ENCODE results near the gene ZC2HC1C. TPM values are rescaled to one million over a fixed set of nuclear protein-coding genes. Genes with fewer than 3 reads are reported as not detected.

The ZC2HC1C gene
- total RNA-seq, 4 donors from 2014 or later: 0.76 to 8.7 (median 3.8) TPM

GRCh38 chr14:75095690-75096089 lies 26.2 kb downstream of the ZC2HC1C start:
- TF ChIP-seq CTCF (IDR thresholded peaks at IDR 0.05) (no peak), POLR2A (IDR thresholded peaks at IDR 0.05) (no peak)
- 92% methylated on average over 4 of the region's 4 CpGs for WGBS, 2 donors
- DNase-seq (ENCODE audit: low spot score in 2 of 2): no peak
- no peak overlapping the region for H3K4me3 ChIP-seq (ENCODE audit: low read depth, poor library complexity, severe bottlenecking)
- intact Hi-C loops (cut with DNase I; ENCODE audit: low total_unique reads): no loop called here

GRCh38 chr14:75096959-75097358 lies 27.5 kb downstream of the ZC2HC1C start:
- H3K4me3 ChIP-seq (ENCODE audit: low read depth, poor library complexity, severe bottlenecking): no peak overlapping the region
- WGBS, 2 donors: 92 to 93% methylated on average over 6 of the region's 6 CpGs

GRCh38 chr14:75098212-75098611 lies 28.8 kb downstream of the ZC2HC1C start:
- DNase-seq (ENCODE audit: low spot score in 2 of 2): no peak
- TF ChIP-seq POLR2A (IDR thresholded peaks at IDR 0.05) (no peak), CTCF (IDR thresholded peaks at IDR 0.05) (no peak)
- intact Hi-C loops (cut with DNase I; ENCODE audit: low total_unique reads): no loop called here
- no peak overlapping the region for H3K4me3 ChIP-seq (ENCODE audit: low read depth, poor library complexity, severe bottlenecking)

More at GRCh38 chr14:75096959-75097358, 27.5 kb downstream of the ZC2HC1C start:
- intact Hi-C loops (cut with DNase I; ENCODE audit: low total_unique reads): no loop called here
- TF ChIP-seq POLR2A (IDR thresholded peaks at IDR 0.05) (no peak), CTCF (IDR thresholded peaks at IDR 0.05) (no peak)
- DNase-seq (ENCODE audit: low spot score in 2 of 2): no peak

- 69 to 87% methylated on average over 1 of the region's 1 CpG for whole genome bisulfite sequencing, 2 donors
- no peak overlapping the region for H3K4me3 ChIP-seq (ENCODE audit: low read depth, poor library complexity, severe bottlenecking)
- DNase-seq (ENCODE audit: low spot score in 2 of 2): no peak
- TF ChIP-seq POLR2A (IDR thresholded peaks at IDR 0.05) (no peak), CTCF (IDR thresholded peaks at IDR 0.05) (no peak)
- intact Hi-C loops (cut with DNase I; ENCODE audit: low total_unique reads): no loop called here
Measured at GRCh38 chr14:75098682-75099081, 29.2 kb downstream of the ZC2HC1C start.

- TF ChIP-seq POLR2A (IDR thresholded peaks at IDR 0.05) (no peak), CTCF (IDR thresholded peaks at IDR 0.05) (no peak)
- DNase-seq (ENCODE audit: low spot score in 2 of 2): no peak
- intact Hi-C loops (cut with DNase I; ENCODE audit: low total_unique reads): no loop called here
- H3K4me3 ChIP-seq (ENCODE audit: low read depth, poor library complexity, severe bottlenecking): no peak overlapping the region
- WGBS, 2 donors: 67% methylated on average over 4 of the region's 4 CpGs
Measured at GRCh38 chr14:75101491-75101890, 32.0 kb downstream of the ZC2HC1C start.

GRCh38 chr14:75107186-75107585 lies 37.7 kb downstream of the ZC2HC1C start:
- TF ChIP-seq CTCF (IDR thresholded peaks at IDR 0.05) (no peak), POLR2A (IDR thresholded peaks at IDR 0.05) (no peak)
- intact Hi-C loops (cut with DNase I; ENCODE audit: low total_unique reads): no loop called here
- H3K4me3 ChIP-seq (ENCODE audit: low read depth, poor library complexity, severe bottlenecking): no peak overlapping the region
- 67 to 74% methylated on average over 3 of the region's 3 CpGs for WGBS, 2 donors
- DNase-seq (ENCODE audit: low spot score in 2 of 2): no peak
